Lung (tissue), 12 donors: ENCODE measurements around the gene CDH23. TPM values are rescaled to one million over a fixed set of nuclear protein-coding genes. Genes with fewer than 3 reads are reported as not detected.

Source experiments
- ATAC-seq: fragments of 200-7000 bp; cut with Tn5 transposase; one replicate; pipeline ENCODE4 v1.9.1; 2020; ENCODE audit warnings: moderate number of reproducible peaks; ENCODE audit not compliant: insufficient read depth, low FRiP score
- DNase-seq, 3 donors: peaks; one replicate each; pipeline ENCODE4 v3.0.0-alpha.2; 2013 to 2017
- H3K27ac ChIP-seq, 2 donors: one replicate each; pipeline ENCODE4 v1.5.1; 2013; ENCODE audit warnings: mild to moderate bottlenecking in 2 of 2, moderate library complexity in 2 of 2, control low read depth in 1 of 2, inconsistent platforms in 1 of 2, low read depth in 1 of 2, low read length in 1 of 2
- H3K27me3 ChIP-seq, 3 donors: one replicate each; pipeline ENCODE4 v1.5.1; 2013; ENCODE audit warnings: low read length in 2 of 3; ENCODE audit not compliant: control insufficient read depth in 3 of 3, insufficient read depth in 3 of 3
- H3K36me3 ChIP-seq, 4 donors: one replicate each; pipeline ENCODE4 v1.5.1; 2013; ENCODE audit warnings: low read length in 4 of 4, mild to moderate bottlenecking in 1 of 4, moderate library complexity in 1 of 4; ENCODE audit not compliant: control insufficient read depth in 4 of 4, insufficient read depth in 4 of 4
- H3K4me1 ChIP-seq, 5 donors: one replicate each; pipeline ENCODE4 v1.5.1; 2013; ENCODE audit warnings: low read length in 5 of 5, mild to moderate bottlenecking in 2 of 5, moderate library complexity in 1 of 5; ENCODE audit not compliant: control insufficient read depth in 5 of 5, insufficient read depth in 5 of 5
- H3K4me3 ChIP-seq: one replicate; pipeline ENCODE4 v1.5.1; 2013; ENCODE audit warnings: mild to moderate bottlenecking, control low read depth, moderate library complexity
- H3K9ac ChIP-seq, 2 donors: one replicate each; pipeline ENCODE4 v1.5.1; 2013; ENCODE audit warnings: low read length in 2 of 2, control low read depth in 1 of 2; ENCODE audit not compliant: insufficient read depth in 1 of 2
- H3K9me3 ChIP-seq, 4 donors: one replicate each; pipeline ENCODE4 v1.5.1; 2013; ENCODE audit warnings: low read length in 3 of 4, mild to moderate bottlenecking in 1 of 4, moderate library complexity in 1 of 4; ENCODE audit not compliant: control insufficient read depth in 4 of 4, insufficient read depth in 3 of 4
- CTCF ChIP-seq: IDR thresholded peaks from 2 replicates; pipeline ENCODE4 v1.5.1; 2012; ENCODE audit warnings: mild to moderate bottlenecking; ENCODE audit errors: control extremely low read depth, extremely low read depth
- WGBS, 2 donors: extraction: QIAGEN DNeasy Blood & Tissue Kit; methylation state at CpG; one replicate each; pipeline ENCODE4 v1.1.7; 2013; 5-methylcytosine and 5-hydroxymethylcytosine counted together
- polyA plus RNA-seq, 2 donors: library from polyadenylated mRNA; stranded (reverse); fragments of 200-250 nt; gene quantifications; one replicate each; pipeline ENCODE4 v1.2.1, GENCODE V29; 2013
- total RNA-seq, 2 donors: library from RNA; depleted of rRNA in 1 of 2; stranded (reverse); fragments of >200 nt in 1 of 2; gene quantifications; one replicate each; pipeline ENCODE4 v1.2.1, GENCODE V29; 2014 to 2021
- donor health status: control.
- donor health status: control.
- donor health status: Bipolar disorder and iron deficiency.
- donor health status: healthy.
- donor health status: DM: yes; HTN: yes; CAD: no.

The CDH23 gene
- total and polyA plus RNA-seq, 4 donors: 4.5 to 29.5 (median 6.0) TPM

- 86 to 91% methylated on average over 15 of the region's 15 CpGs for WGBS, 2 donors
- ATAC-seq: no peak
- TF ChIP-seq CTCF: no peak
- Histone ChIP-seq H3K9me3 (no peaks in the 10 kb centered on the region), H3K27ac (no peak overlapping the region), H3K36me3 (peaks cover 9 to 55% (median 11%) of the 10 kb centered on the region in 4 donors), H3K27me3 (no peaks in the 10 kb centered on the region), H3K4me3 (no peak overlapping the region), H3K4me1 (no peaks in the 10 kb centered on the region), H3K9ac (no peak overlapping the region)
- DNase-seq: no peak
These were observed 418.9 kb downstream of the CDH23 start for GRCh38 chr10:71815515-71816130.

- Histone ChIP-seq H3K4me1 (no peaks in the 10 kb centered on the region), H3K9me3 (no peaks in the 10 kb centered on the region), H3K4me3 (no peak overlapping the region), H3K27ac (no peak overlapping the region), H3K27me3 (no peaks in the 10 kb centered on the region), H3K36me3 (peaks cover 9 to 63% (median 16%) of the 10 kb centered on the region in 4 donors), H3K9ac (no peak overlapping the region)
- no peak for TF ChIP-seq CTCF
- DNase-seq (no peak), ATAC-seq (no peak)
- WGBS, 2 donors: 88 to 92% methylated on average over 12 of the region's 12 CpGs
These were observed 419.7 kb downstream of the CDH23 start for GRCh38 chr10:71816421-71816851.

DNA sequence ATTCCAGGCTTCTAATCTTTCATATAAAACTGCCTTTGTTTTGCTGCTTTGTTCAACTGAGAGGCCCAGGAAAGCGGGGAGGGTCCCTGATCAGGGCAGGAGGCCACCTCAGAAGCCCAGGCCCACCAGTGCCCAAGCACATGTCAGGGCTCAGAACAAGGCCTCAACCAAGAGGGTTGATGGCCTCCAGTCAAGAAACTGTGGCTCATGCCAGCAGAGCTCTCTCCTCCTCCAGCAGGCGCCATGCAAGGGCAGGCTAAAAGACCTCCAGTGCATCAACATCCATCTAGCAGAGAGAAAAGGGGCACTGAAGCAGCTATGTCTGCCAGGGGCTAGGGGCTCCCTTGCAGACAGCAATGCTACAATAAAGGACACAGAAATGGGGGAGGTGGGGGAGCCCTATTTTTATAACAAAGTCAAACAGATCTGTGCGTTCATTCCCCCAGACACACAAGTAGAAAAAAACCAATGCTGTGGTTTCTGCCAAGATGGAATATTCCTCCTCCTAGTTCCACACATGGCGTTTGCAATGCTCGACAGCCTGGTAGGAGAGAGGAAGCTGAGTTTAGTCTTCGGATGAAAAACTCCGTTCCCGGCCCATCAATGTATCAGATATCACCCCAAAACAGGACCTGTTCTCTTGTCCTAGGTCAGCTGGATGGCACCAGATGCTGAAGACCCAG, 420.4 kb downstream of the CDH23 start:
- DNase-seq: no peak
- TF ChIP-seq CTCF: no peak
- no peaks in the 10 kb centered on the region for H3K4me1 ChIP-seq
- peaks cover 14 to 69% (median 21%) of the 10 kb centered on the region in 4 donors for H3K36me3 ChIP-seq
- no peaks in the 10 kb centered on the region for H3K27me3 ChIP-seq
- H3K9me3 ChIP-seq: no peaks in the 10 kb centered on the region
- H3K9ac ChIP-seq: no peak overlapping the region
- no peak overlapping the region for H3K4me3 ChIP-seq
- 75 to 87% methylated on average over 8 of the region's 8 CpGs for WGBS, 2 donors
- no peak for ATAC-seq
- H3K27ac ChIP-seq: no peak overlapping the region
